ENCODE measurements around the gene ANGPTL2.

ANGPTL2 gene

DNA sequence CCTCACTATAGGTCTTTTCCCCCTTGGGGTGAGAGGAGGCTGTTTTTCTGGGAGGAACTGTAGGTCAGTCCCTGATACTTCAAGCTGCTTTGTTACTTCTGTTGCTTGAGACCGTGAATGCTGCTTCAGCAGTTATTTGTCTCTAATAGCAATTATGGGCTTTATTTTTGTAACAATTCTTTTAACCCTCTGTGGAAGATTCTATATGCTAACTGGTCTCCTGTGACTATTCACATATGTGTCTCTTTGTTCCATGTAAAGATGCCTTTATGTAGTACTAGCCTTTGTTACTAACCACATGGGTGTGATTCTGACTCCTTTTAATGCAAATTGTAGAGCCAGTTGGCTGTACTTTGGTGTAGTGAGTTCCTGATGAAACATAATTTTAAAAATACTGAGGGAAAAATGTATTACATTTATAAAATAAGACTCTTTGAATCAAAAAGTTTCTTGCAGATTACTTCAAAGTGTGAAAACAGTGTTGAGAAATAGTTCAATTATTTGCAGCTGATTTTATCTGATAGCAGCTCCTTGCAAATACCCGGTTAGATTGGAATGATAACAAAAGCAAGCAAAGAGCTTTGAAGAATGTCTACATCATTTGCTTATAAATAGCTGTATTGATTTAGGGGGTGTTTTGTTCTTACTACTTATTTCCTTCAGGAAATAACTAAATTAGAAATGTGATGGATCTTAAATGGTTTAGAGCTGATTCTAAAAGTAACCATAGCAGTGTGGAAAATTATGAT is 46.6 kb downstream of the ANGPTL2 start:
- no peak for DNase-seq (ENCODE audit: low spot score)

DNA sequence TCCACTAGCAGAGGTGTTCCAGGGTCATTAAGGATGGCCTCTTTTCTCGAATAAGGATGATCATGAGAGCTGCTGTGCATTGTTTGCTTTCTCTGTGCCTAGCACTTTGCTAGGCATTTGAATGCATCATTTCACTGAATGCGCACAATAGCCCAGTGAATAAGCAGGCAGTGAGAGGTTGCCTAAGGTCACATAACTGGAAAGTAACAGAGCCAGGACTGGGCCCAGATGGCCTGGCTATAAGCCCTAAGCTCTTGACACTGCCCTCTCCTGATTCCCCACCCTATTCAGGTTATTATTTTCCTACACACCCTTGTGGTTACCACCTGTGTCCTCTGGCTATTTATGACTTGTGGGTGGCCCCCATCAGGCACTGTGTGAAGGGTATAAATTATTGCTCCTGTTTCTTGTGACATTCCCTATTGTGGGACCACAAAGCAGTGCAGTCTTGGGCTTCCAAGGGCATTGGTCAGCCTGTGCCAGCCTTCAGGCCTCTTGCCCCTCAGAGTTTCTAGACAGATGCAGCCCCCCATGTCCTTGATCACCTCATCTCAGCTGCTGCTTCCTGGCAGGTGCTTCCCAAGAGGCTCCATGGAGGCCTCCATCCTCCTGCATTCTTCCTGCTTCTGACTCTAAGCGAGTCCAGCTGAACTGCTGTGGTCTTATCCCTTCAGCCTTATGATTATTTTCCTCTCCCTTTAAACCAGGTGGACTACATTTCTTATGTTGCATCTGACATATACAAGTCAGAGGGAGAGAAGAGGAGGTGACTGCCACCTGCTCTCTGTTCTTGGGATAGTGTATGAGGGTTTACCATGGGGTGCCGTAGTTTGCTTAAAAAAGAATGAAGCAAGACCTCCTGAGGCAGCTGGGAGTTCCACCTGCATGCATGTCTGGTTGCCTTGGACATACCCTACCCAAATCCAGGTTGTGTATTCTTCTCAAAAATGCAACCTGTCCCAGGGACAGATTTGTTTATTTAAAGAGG is 47.6 kb downstream of the ANGPTL2 start:
- no peak for DNase-seq (ENCODE audit: low spot score)

DNA sequence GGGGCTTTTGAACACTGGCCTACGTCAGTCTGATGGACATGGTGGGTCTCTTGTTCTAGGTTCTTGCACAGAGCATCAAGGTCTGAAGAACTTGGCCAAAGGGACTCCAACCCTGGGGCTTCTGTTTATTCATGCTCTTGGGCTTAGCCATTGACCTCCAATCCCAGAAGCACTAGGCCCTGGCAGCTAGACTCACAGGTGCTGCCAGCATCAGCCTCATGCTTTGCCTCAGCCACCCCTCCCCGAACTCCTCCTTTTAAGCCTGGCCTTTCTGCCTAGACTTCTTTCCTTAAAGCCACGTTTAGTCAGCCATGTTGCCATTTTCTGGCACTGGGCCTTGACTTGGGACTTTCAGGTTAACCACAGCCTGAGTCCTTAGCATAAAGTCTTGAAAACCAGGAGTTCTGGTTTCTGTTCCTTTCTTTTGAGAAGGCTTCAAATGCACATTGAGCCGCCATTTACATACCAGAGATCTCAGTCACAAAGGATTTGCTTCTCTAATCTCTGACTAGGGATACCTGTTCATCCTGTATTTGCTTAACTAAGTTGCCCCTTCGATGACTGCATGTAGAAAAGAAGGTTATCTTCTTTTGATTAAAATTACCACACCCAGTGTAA is 54.7 kb downstream of the ANGPTL2 start:
- no peak for DNase-seq (ENCODE audit: low spot score)

DNA sequence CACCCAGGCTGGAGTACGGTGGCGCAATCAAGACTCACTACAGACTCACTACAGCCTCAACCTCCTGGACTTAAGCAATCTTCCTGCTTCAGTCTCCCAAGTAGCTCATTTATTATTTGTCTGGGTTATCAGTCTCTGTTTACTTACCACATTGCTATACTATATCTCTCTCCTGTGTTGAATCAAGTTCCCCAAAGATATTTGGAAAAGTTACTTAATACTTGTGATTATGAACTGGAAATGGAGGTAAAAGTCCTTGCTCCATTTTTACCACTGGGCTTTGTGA is 55.6 kb downstream of the ANGPTL2 start:
- DNase-seq (ENCODE audit: low spot score), result no peak

DNA sequence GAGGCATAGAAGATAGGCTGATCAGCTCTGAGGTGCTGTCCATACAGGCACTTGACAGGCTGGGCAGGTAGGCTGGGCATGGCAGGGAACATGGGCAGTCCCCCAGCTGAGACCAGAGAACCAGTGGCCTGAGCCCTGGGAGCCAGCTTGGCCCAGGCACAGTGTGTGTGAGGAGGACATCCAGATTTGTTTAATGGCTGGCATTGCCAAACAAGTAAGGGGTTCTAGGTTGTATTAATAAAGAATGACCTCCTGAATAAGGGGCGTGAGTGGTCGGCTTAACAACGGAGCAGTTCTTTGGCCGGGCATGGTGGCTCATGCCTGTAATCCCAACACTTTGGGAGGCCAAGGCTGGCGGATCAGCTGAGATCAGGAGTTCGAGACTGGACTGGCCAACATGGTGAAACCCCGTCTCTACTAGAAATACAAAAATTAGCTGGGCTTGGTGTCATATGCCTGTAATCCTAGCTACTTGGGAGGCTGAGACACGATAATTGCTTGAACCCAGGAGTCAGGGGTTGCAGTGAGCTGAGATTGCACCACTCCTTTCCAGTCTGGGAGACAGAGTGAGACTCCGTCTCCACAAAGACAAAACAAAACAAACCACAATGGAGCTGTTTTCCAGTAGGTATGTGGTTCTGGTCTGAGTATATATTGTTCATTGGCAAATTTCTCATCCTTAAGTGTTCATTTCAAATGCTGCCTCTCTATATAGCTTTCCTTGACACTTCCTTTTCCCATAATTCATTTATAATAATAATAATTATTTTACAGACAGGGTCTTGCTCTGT is 56.2 kb downstream of the ANGPTL2 start:
- no peak for DNase-seq (ENCODE audit: low spot score)

- peak; percentile 31 for DNase-seq (ENCODE audit: low spot score)
Measured at GRCh38 chr9:127065592-127065991, 56.8 kb downstream of the ANGPTL2 start.

DNA sequence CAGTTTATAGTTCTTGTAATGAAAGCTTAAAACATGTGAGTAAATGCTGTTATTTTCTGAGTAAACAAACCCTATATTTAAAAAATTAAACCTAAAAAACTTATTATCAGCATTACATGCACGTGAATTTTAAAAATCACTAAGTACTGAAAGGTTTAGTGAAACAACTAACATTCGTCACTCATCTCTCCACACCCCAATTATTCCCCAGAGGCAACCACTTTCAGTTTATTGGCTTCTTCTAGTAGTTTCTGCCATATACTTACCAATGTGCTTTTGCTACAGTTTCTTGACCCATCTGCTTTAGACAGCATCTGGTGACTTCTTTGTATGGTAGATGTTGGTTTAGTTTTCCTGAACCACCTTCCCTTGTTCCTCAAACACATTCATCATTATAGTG is 58.1 kb downstream of the ANGPTL2 start:
- DNase-seq (ENCODE audit: low spot score), result no peak

DNA sequence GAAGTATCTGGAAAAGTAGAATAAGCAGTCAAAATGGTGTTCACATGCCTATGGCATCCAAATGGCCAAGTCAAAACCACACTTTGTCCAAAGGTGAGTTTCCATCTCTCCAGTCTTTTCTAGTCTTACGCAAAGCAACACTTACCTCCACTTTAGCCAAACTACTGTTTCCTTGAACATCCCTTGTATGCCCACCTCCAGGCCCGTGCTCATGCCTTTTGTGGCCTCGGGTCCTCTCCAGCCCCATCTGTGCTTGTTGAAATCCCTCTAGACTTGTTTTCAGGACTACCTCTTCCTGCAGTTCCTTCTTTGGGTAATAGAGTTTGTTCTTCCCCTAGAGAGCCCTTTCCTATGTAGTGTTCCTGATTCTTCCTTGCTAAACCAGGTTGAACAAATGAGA is 61.0 kb downstream of the ANGPTL2 start:
- no peak for DNase-seq (ENCODE audit: low spot score)

GRCh38 chr9:127059765-127060361 is 62.6 kb downstream of the ANGPTL2 start:
- no peak for DNase-seq (ENCODE audit: low spot score)

DNA sequence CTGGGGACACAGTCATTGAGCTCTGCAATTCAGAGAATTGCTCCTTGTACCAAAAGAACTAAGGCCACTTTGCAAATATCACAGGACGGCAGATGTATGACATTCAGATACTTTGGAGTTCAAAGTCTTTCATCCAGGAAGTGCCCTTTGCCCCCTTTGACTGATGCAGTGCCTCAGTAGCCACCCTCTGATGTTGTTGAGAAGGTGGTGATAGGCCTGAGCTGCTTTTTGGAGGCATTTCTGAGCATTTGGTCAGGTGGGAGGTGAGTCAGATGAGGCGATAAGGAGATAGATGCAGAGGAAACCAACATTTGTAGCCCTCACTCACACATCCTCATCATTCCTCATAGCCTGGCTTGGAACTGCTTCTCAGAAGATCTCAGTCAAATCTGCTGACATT is 63.4 kb downstream of the ANGPTL2 start:
- DNase-seq (ENCODE audit: low spot score), result no peak

DNA sequence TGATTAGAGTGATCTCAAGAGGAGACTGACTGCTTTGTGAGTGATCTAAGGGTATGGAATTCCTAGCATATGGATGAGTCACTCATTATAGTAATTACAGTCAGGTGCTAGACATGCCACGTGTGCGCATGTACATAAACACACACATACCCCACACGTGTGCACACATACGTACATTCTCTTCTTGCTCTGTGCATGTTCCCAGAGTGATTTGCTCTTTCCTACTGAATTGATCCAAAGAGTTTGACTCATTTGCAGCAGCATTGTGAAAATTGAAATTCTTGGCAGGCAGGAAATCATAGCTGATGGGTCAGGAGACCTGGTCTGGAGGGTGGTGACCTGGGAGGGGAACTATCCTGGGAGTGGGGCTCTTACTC is 63.8 kb downstream of the ANGPTL2 start:
- DNase-seq (ENCODE audit: low spot score), result no peak

DNA sequence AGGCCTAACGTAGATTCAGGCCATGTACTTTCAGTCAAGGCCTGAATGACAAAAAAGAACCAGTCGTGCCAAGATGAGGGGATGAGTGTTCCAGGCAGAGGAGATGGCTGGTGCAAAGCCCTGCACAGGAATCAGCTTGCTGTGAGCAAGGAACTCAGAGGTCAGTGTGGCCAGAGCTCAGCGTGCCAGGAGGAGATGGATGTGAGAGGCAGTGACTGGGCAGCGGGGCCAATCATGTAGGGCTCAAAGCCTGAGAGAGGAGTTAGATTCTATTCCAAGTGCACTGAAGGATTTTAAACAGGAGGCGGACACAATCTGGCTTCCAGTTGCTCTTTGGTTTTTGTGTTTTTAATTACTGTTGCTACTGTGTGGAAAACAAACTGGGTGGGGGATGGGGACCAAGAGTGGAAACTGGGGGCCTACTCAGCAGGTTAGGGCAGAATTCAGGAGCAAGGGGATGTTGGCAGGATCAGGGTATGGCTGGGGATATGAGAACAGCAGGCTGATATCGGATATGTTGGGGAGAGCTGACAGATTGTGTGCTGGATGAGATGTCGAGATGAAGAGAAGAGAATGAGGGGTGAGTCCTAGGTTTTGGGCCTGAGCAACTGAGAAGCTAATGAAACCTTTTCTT is 64.3 kb downstream of the ANGPTL2 start:
- no peak for DNase-seq (ENCODE audit: low spot score)

GRCh38 chr9:127056446-127056845 is 66.0 kb downstream of the ANGPTL2 start:
- no peak for DNase-seq (ENCODE audit: low spot score)

DNA sequence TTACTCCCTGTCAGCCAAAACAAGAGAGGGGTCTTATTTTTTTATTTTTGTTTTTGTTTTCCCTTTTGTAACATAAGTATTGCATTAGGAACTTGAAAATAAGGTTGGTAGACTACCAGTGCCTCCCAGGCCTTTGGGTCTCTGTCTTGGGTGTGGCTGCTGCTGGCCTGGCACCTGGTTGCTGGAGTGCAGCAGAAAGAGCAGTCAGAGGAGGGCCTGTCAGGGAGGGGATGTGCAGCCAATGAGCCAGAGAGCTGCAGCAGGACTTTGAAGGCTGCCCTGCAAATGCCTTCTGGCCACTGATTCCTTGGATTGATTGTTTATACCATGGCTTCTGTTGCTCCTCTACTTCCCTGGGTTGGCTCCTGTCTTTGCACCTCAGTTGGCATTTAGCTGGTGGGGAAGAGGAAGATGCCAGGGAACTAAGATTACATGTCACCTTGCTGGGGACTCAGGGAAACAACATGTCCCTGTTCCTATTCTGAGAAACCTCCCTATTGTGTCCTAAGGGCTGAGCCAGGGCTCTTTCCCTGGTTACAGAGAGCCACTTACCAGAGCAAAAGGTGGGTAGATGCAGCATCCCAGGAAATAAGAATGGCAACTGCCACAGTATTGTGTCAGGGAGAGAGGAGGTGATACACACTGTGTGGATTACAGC is 66.6 kb downstream of the ANGPTL2 start:
- no peak for DNase-seq (ENCODE audit: low spot score)

- DNase-seq (ENCODE audit: low spot score), result no peak
Measured at GRCh38 chr9:127053960-127054359, 68.5 kb downstream of the ANGPTL2 start.

- DNase-seq (ENCODE audit: low spot score), result no peak
Measured at GRCh38 chr9:127053057-127053821, 69.2 kb downstream of the ANGPTL2 start.

- no peak for DNase-seq (ENCODE audit: low spot score)
Measured at GRCh38 chr9:127051881-127052595, 70.4 kb downstream of the ANGPTL2 start.

GRCh38 chr9:127050591-127051001 is 71.8 kb downstream of the ANGPTL2 start:
- no peak for DNase-seq (ENCODE audit: low spot score)

DNA sequence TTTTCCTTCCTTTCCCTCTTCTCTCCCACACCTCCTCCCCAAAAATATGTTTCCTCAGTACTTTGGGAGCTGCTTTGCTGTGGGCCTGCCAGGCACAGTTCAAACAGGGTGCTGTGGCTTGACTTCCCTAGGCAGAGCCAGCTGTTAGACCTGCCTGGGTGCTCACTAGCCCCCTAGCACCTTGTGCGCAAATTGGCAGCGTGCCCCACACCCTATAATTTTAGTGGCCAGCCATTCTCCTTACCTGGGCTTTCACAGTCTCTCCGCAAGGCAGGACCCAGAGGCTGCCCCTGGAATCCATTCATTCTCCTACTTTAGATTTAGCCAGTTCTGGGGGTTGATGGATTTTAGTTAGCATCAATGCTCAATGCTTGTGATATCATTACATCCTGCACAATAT is 72.3 kb downstream of the ANGPTL2 start:
- DNase-seq (ENCODE audit: low spot score), result no peak

Measured in hepatic stellate cell (primary cell).